Brain microvascular endothelial cell (primary cell): Measurements from ENCODE around the gene LRBA.

ENCODE experiments used
- DNase-seq: peaks from one replicate; pipeline ENCODE4 v3.0.0-alpha.2; 2020
- H3K27ac ChIP-seq: fragments of 250-450 bp; sonication (Bioruptor Pico); 2 replicates; pipeline ENCODE4 v1.5.1; 2020; ENCODE audit warnings: mild to moderate bottlenecking, moderate library complexity
- H3K27me3 ChIP-seq: fragments of 250-450 bp; sonication (Bioruptor Pico); replicated peaks from 2 replicates; pipeline ENCODE4 v1.5.1; 2020; ENCODE audit warnings: mild to moderate bottlenecking
- H3K36me3 ChIP-seq: fragments of 250-450 bp; sonication (Bioruptor Pico); replicated peaks from 2 replicates; pipeline ENCODE4 v1.5.1; 2020; ENCODE audit warnings: mild to moderate bottlenecking
- H3K4me3 ChIP-seq: 2 replicates; pipeline ENCODE4 v1.5.1; 2011; ENCODE audit warnings: low read depth, mild to moderate bottlenecking, control low read depth, low read length, moderate library complexity
- CTCF ChIP-seq: IDR thresholded peaks from 2 replicates; pipeline ENCODE4 v1.5.1; 2011; ENCODE audit warnings: low read depth, mild to moderate bottlenecking, moderate library complexity, low read length, control low read depth, inconsistent platforms; ENCODE audit errors: missing control alignments
- in situ Hi-C: cut with HindIII; loops from 2 replicates; pipeline ENCODE4 v1.10.0; 2017; ENCODE audit warnings: low sequenced_read_pairs, low pct_ligation_motif_present

The LRBA gene

GRCh38 chr4:150261571-150261970, 753.5 kb downstream of the LRBA start:
- no peak for DNase-seq
- Histone ChIP-seq H3K36me3 (peaks cover 4% of the 10 kb centered on the region), H3K27me3 (no peaks in the 10 kb centered on the region), H3K27ac (no peak overlapping the region), H3K4me3 (no peak overlapping the region)
- in situ Hi-C loops: no loop called here
- TF ChIP-seq CTCF: no peak

- no peak for TF ChIP-seq CTCF
- Histone ChIP-seq H3K27me3 (no peaks in the 10 kb centered on the region), H3K4me3 (no peak overlapping the region), H3K27ac (no peak overlapping the region), H3K36me3 (no peaks in the 10 kb centered on the region)
- in situ Hi-C loops: no loop called here
- no peak for DNase-seq
These were observed 755.1 kb downstream of the LRBA start for GRCh38 chr4:150259861-150260567.

- Histone ChIP-seq H3K27me3 (no peaks in the 10 kb centered on the region), H3K36me3 (no peaks in the 10 kb centered on the region), H3K4me3 (no peak overlapping the region), H3K27ac (no peak overlapping the region)
- TF ChIP-seq CTCF: no peak
- in situ Hi-C loops: no loop called here
- DNase-seq: no peak
These were observed 756.5 kb downstream of the LRBA start for GRCh38 chr4:150258569-150258968.

- Histone ChIP-seq H3K27ac (no peak overlapping the region), H3K4me3 (no peak overlapping the region), H3K36me3 (no peaks in the 10 kb centered on the region), H3K27me3 (no peaks in the 10 kb centered on the region)
- DNase-seq: no peak
- peak; percentile 28 for TF ChIP-seq CTCF
- in situ Hi-C loops: no loop called here
These were observed 758.0 kb downstream of the LRBA start for GRCh38 chr4:150256841-150257730.

- no peak for TF ChIP-seq CTCF
- Histone ChIP-seq H3K27me3 (no peaks in the 10 kb centered on the region), H3K27ac (no peak overlapping the region), H3K4me3 (no peak overlapping the region), H3K36me3 (no peaks in the 10 kb centered on the region)
- no peak for DNase-seq
- in situ Hi-C loops: no loop called here
These were observed 758.9 kb downstream of the LRBA start for GRCh38 chr4:150256225-150256620.
